A673 (cell line): Measurements from ENCODE around the gene PPM1E. TPM values are rescaled to one million over a fixed set of nuclear protein-coding genes. Genes with fewer than 3 reads are reported as not detected.

ENCODE experiments used
- BruUV-seq: library from RNA; stranded (reverse); fragments of 400-500 nt; replicated peaks from 2 replicates; lab custom pipeline; 2021; lab: Mats Ljungman, UMichigan
- CTCF ChIA-PET: fragments of 300-600 bp; sonication (Branson Sonifier 250); formaldehyde crosslinking; loops from one replicate; lab custom pipeline; 2022; ENCODE audit warnings: antibody characterized with exemption; lab: Charles Lee
- POLR2A ChIA-PET: fragments of 300-600 bp; sonication (Branson Sonifier 250); formaldehyde crosslinking; loops from one replicate; lab custom pipeline; 2022; ENCODE audit warnings: antibody characterized with exemption; ENCODE audit not compliant: low non-redundant PET; lab: Charles Lee
- DNase-seq: peaks from one replicate; pipeline ENCODE4 v3.0.0-alpha.2; 2015; ENCODE audit warnings: low spot score
- H3K27ac ChIP-seq: fragments of 200-600 bp; sonication (generic); 2 replicates; pipeline ENCODE4 v1.5.1; 2016; ENCODE audit warnings: mixed run types, low read depth, mild to moderate bottlenecking, mixed read lengths, antibody characterized with exemption, low read length; ENCODE audit not compliant: poor library complexity, severe bottlenecking
- H3K27me3 ChIP-seq: fragments of 200-600 bp; sonication (generic); replicated peaks from 2 replicates; pipeline ENCODE4 v1.6.1; 2017; ENCODE audit warnings: mixed run types, low read depth, mild to moderate bottlenecking, mixed read lengths, antibody characterized with exemption, low read length; ENCODE audit not compliant: insufficient read depth, poor library complexity
- H3K36me3 ChIP-seq: fragments of 200-600 bp; sonication (generic); 2 replicates; pipeline ENCODE4 v1.6.1; 2016; ENCODE audit warnings: mixed run types, mild to moderate bottlenecking, mixed read lengths, antibody characterized with exemption, low read length; ENCODE audit not compliant: insufficient read depth, poor library complexity, severe bottlenecking
- H3K4me1 ChIP-seq: fragments of 200-600 bp; sonication (generic); 2 replicates; pipeline ENCODE4 v1.6.1; 2017; ENCODE audit warnings: mixed run types, mild to moderate bottlenecking, mixed read lengths, antibody characterized with exemption, low read length; ENCODE audit not compliant: insufficient read depth, poor library complexity, severe bottlenecking
- H3K4me3 ChIP-seq: fragments of 200-600 bp; sonication (generic); 2 replicates; pipeline ENCODE4 v1.5.1; 2016; ENCODE audit warnings: low read depth, mixed run types, mild to moderate bottlenecking, mixed read lengths, low read length; ENCODE audit not compliant: poor library complexity, severe bottlenecking
- H3K9me3 ChIP-seq: fragments of 200-600 bp; sonication (generic); 2 replicates; pipeline ENCODE4 v1.6.1; 2016; ENCODE audit warnings: mixed run types, low read depth, mild to moderate bottlenecking, mixed read lengths, antibody characterized with exemption, low read length; ENCODE audit not compliant: poor library complexity, severe bottlenecking
- EZH2 ChIP-seq: fragments of 200-600 bp; sonication (generic); IDR thresholded peaks from 2 replicates; pipeline ENCODE4 v1.6.1; 2017; ENCODE audit warnings: borderline replicate concordance, low read depth, mild to moderate bottlenecking, mixed read lengths, antibody characterized with exemption, low read length; ENCODE audit not compliant: poor library complexity, severe bottlenecking
- intact Hi-C: fragments of 100-400 bp; cut with micrococcal nuclease; formaldehyde crosslinking; loops from one replicate; pipeline ENCODE4 v1.10.0; 2022; ENCODE audit not compliant: unreplicated experiment
- total RNA-seq: library from RNA; stranded (reverse); gene quantifications from 2 replicates; pipeline ENCODE4 v1.2.3, GENCODE V29; 2021
- TF ChIP-seq, protein P1 (sequence below): fragments of 300-800, 200-600 bp; sonication (generic); conservative IDR thresholded peaks from 2 replicates; pipeline ENCODE4 v1.5.1; 2017; ENCODE audit warnings: low read depth, mild to moderate bottlenecking, antibody characterized with exemption, low read length, moderate library complexity, mixed read lengths

Gene PPM1E
- total RNA-seq, 1 experiment from 2014 or later, result 6.0 TPM

DNA sequence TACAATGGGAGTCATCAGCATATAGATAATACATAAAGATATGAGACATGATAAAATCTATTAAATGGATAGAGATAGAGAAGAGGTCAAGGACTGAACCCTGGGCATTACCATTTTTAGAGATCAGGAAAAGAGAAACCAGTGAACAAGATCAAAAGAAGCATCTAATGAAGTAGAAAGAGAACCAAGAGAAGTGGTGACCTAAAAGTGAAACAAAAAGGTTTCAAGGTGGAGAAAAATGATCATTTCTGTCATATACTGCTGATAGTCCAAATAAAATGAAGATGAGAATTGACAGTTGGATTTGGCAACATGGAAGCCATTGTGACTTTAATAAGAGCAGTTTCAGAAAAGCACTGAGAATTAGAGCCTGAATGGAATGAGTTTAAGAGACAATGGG lies 165.1 kb downstream of the PPM1E start:
- no peak overlapping the region for H3K4me3 ChIP-seq
- ChIA-PET CTCF (no interaction called here), POLR2A (no interaction called here)
- DNase-seq, result no peak
- H3K27ac ChIP-seq, result no peak overlapping the region
- intact Hi-C loops, result no loop called here
- no peaks in the 10 kb centered on the region for H3K27me3 ChIP-seq
- H3K9me3 ChIP-seq, result no peaks in the 10 kb centered on the region
- TF ChIP-seq EZH2, result no peak
- peaks cover 13% of the 10 kb centered on the region for H3K4me1 ChIP-seq
- no peaks in the 10 kb centered on the region for H3K36me3 ChIP-seq
- BruUV-seq, result no TSS peak

DNA sequence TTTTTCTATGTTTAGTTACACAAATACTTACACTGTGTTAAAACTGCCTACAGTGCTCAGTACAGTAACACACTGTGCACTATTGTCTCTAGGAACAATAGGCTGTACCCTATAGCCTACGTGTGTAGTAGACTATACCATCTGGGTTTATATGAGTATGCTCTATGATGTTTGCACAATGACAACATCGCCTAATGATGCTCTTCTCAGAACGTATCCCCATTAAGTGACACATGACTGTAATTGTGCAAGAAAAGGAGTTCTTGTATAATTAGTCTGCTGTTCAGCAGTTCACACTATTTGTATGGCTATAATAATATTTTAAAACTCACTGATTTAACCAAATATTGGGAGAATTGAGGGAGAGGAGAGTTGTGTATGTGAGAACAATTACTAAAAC lies 177.3 kb downstream of the PPM1E start:
- no peak overlapping the region for H3K27ac ChIP-seq
- no peaks in the 10 kb centered on the region for H3K9me3 ChIP-seq
- intact Hi-C loops, result no loop called here
- H3K27me3 ChIP-seq, result no peaks in the 10 kb centered on the region
- no peak overlapping the region for H3K4me3 ChIP-seq
- DNase-seq, result no peak
- ChIA-PET POLR2A (no interaction called here), CTCF (no interaction called here)
- no peaks in the 10 kb centered on the region for H3K36me3 ChIP-seq
- no peak for TF ChIP-seq EZH2
- TF ChIP-seq, protein P1, sequence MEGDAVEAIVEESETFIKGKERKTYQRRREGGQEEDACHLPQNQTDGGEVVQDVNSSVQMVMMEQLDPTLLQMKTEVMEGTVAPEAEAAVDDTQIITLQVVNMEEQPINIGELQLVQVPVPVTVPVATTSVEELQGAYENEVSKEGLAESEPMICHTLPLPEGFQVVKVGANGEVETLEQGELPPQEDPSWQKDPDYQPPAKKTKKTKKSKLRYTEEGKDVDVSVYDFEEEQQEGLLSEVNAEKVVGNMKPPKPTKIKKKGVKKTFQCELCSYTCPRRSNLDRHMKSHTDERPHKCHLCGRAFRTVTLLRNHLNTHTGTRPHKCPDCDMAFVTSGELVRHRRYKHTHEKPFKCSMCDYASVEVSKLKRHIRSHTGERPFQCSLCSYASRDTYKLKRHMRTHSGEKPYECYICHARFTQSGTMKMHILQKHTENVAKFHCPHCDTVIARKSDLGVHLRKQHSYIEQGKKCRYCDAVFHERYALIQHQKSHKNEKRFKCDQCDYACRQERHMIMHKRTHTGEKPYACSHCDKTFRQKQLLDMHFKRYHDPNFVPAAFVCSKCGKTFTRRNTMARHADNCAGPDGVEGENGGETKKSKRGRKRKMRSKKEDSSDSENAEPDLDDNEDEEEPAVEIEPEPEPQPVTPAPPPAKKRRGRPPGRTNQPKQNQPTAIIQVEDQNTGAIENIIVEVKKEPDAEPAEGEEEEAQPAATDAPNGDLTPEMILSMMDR, result no peak
- BruUV-seq, result no TSS peak
- H3K4me1 ChIP-seq, result peaks cover 7% of the 10 kb centered on the region

DNA sequence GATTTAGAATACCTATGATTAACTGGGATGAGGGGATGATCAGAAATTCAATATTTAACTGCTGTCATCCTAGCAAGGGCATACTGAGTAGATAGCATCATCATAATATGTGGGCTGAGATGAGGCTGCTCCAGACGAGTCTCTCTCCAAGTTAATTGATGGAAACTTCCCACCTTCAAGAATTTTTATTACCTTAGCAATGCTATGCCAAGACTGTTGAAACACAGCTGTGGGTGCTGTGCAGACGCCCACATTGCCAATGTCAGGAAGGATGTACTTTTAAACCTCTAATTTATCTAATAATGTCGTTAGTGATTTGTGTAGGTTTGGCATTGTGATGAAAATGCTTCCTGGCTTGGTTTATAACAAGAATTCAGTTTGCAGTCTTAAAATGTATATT lies 180.6 kb downstream of the PPM1E start:
- peak; percentile 57 for DNase-seq
- BruUV-seq, result no TSS peak
- POLR2A ChIA-PET, result no interaction called here

More for the DNA sequence above, 180.6 kb downstream of the PPM1E start:
- peaks cover 7% of the 10 kb centered on the region for H3K4me1 ChIP-seq
- intact Hi-C loops, result no loop called here
- CTCF ChIA-PET, result no interaction called here
- H3K4me3 ChIP-seq, result no peak overlapping the region
- TF ChIP-seq, protein P1, result no peak
- TF ChIP-seq EZH2, result no peak
- no peaks in the 10 kb centered on the region for H3K9me3 ChIP-seq
- no peaks in the 10 kb centered on the region for H3K27me3 ChIP-seq
- no peaks in the 10 kb centered on the region for H3K36me3 ChIP-seq
- H3K27ac ChIP-seq, result no peak overlapping the region
